Panc1 (cell line): ENCODE data around the gene GHDC. TPM values are rescaled to one million over a fixed set of nuclear protein-coding genes. Genes with fewer than 3 reads are reported as not detected.

Experiments
- ATAC-seq: fragments of 200-7000 bp; cut with Tn5 transposase; 2 replicates; pipeline ENCODE4 v1.9.1; 2020; ENCODE audit warnings: mild to moderate bottlenecking, moderate library complexity
- BruUV-seq: library from RNA; stranded (reverse); fragments of 400-500 nt; replicated peaks from 2 replicates; lab custom pipeline; 2021; lab: Mats Ljungman, UMichigan
- CTCF ChIA-PET: fragments of 300-600 bp; sonication (Branson Sonifier 250); formaldehyde crosslinking; loops from one replicate; lab custom pipeline; 2022; ENCODE audit warnings: antibody characterized with exemption; lab: Charles Lee
- POLR2A ChIA-PET: fragments of 300-600 bp; sonication (Branson Sonifier 250); formaldehyde crosslinking; loops from one replicate; lab custom pipeline; 2022; ENCODE audit warnings: antibody characterized with exemption; lab: Charles Lee
- DNase-seq: peaks from one replicate; pipeline ENCODE4 v3.0.0-alpha.2; 2010; ENCODE audit warnings: low read depth, low spot score
- H3K27ac ChIP-seq: 2 replicates; pipeline ENCODE4 v1.5.1; 2011; ENCODE audit warnings: mild to moderate bottlenecking, low read length, inconsistent platforms
- H3K27me3 ChIP-seq: fragments of 200-500 bp; sonication (Bioruptor generic); 2 replicates; pipeline ENCODE4 v1.6.0; 2014; ENCODE audit warnings: low read length, inconsistent platforms; ENCODE audit not compliant: control insufficient read depth, insufficient read depth
- H3K36me3 ChIP-seq: fragments of 200-500 bp; sonication (Bioruptor generic); 2 replicates; pipeline ENCODE4 v1.5.1; 2014; ENCODE audit warnings: inconsistent platforms, mild to moderate bottlenecking, low read length, moderate library complexity; ENCODE audit not compliant: control insufficient read depth, insufficient read depth
- H3K4me1 ChIP-seq: 2 replicates; pipeline ENCODE4 v1.5.1; 2011; ENCODE audit warnings: inconsistent platforms, mild to moderate bottlenecking, low read length, moderate library complexity; ENCODE audit not compliant: control insufficient read depth, insufficient read depth
- H3K4me3 ChIP-seq, 2 experiments: 2 replicates each; pipeline ENCODE4 v1.5.1; 2011 to 2012; ENCODE audit warnings: low read depth in 2 of 2, low read length in 2 of 2, mild to moderate bottlenecking in 2 of 2, inconsistent platforms in 1 of 2, moderate library complexity in 1 of 2
- H3K9me3 ChIP-seq: fragments of 200-500 bp; sonication (Bioruptor generic); 2 replicates; pipeline ENCODE4 v1.5.1; 2014; ENCODE audit warnings: low read depth, mild to moderate bottlenecking, inconsistent platforms, low read length, moderate library complexity; ENCODE audit not compliant: control insufficient read depth, insufficient read depth
- CTCF ChIP-seq: fragments of 450-650 bp; IDR thresholded peaks from 2 replicates; pipeline ENCODE4 v1.5.1; 2017; ENCODE audit warnings: mild to moderate bottlenecking
- POLR2AphosphoS5 ChIP-seq: IDR thresholded peaks from 2 replicates; pipeline ENCODE4 v1.6.1; 2012; ENCODE audit warnings: mild to moderate bottlenecking, low read depth, low read length, moderate library complexity
- REST ChIP-seq, 2 experiments: IDR thresholded peaks; 2 replicates each; pipeline ENCODE4 v1.6.1; 2011 to 2012; ENCODE audit warnings: low read depth in 2 of 2, control low read depth in 1 of 2, low read length in 1 of 2, mild to moderate bottlenecking in 1 of 2, moderate library complexity in 1 of 2; ENCODE audit not compliant: insufficient read depth in 1 of 2
- SIN3A ChIP-seq: IDR thresholded peaks from 2 replicates; pipeline ENCODE4 v1.6.1; 2012; ENCODE audit warnings: low read depth, mild to moderate bottlenecking, low read length, moderate library complexity, borderline replicate concordance; ENCODE audit not compliant: insufficient read depth
- TCF7L2 ChIP-seq: IDR thresholded peaks from 2 replicates; pipeline ENCODE4 v1.6.1; 2011; ENCODE audit warnings: mild to moderate bottlenecking, low read depth, low read length, inconsistent platforms
- in situ Hi-C: cut with HindIII; loops from 2 replicates; pipeline ENCODE4 v1.10.0; 2016; ENCODE audit warnings: low sequenced_read_pairs, low pct_unique_long_range_greater_than_20kb
- intact Hi-C: fragments of 100-400 bp; cut with micrococcal nuclease; formaldehyde crosslinking; loops from one replicate; pipeline ENCODE4 v1.10.0; 2022; ENCODE audit not compliant: unreplicated experiment
- total RNA-seq: library from RNA; stranded (reverse); gene quantifications from one replicate; pipeline ENCODE4 v1.2.1, GENCODE V29; 2021; ENCODE audit not compliant: unreplicated experiment

The GHDC gene
- total RNA-seq, 1 experiment from 2014 or later, result 21.8 TPM

- Histone ChIP-seq H3K4me3 (no peak overlapping the region), H3K9me3 (no peaks in the 10 kb centered on the region), H3K27ac (no peak overlapping the region), H3K27me3 (no peaks in the 10 kb centered on the region), H3K4me1 (no peaks in the 10 kb centered on the region), H3K36me3 (no peaks in the 10 kb centered on the region)
- intact Hi-C loops (no loop called here), in situ Hi-C loops (no loop called here)
- no peak for DNase-seq
- ChIA-PET POLR2A (no interaction called here), CTCF (no interaction called here)
- no peak for ATAC-seq
- no peak for TF ChIP-seq CTCF
- TF ChIP-seq SIN3A, result no peak
- no TSS peak for BruUV-seq
These were observed 24.9 kb downstream of the GHDC start for GRCh38 chr17:42169351-42169750.

- DNase-seq (no peak), ATAC-seq (no peak)
- no peak overlapping the region for H3K27ac ChIP-seq
- ChIA-PET CTCF (no interaction called here), POLR2A (no interaction called here)
- intact Hi-C loops, result no loop called here
- BruUV-seq, result no TSS peak
- no peaks in the 10 kb centered on the region for H3K27me3 ChIP-seq
- TF ChIP-seq TCF7L2, result no peak
- TF ChIP-seq CTCF, result no peak
- no peak for TF ChIP-seq POLR2AphosphoS5
- no peak for TF ChIP-seq REST (IDR thresholded peaks at IDR 0.05; ENCODE audit: insufficient read depth in 1 of 2, low read depth in 2 of 2, low read length in 1 of 2)
- no peak for TF ChIP-seq SIN3A
- no peaks in the 10 kb centered on the region for H3K4me1 ChIP-seq
- no peak overlapping the region for H3K4me3 ChIP-seq
- H3K9me3 ChIP-seq, result no peaks in the 10 kb centered on the region
- in situ Hi-C loops, result no loop called here
- H3K36me3 ChIP-seq, result no peaks in the 10 kb centered on the region
These were observed 26.5 kb downstream of the GHDC start for GRCh38 chr17:42167807-42168206.
